GM12878 (cell line): ENCODE results near the gene TSFM. TPM values are rescaled to one million over a fixed set of nuclear protein-coding genes. Genes with fewer than 3 reads are reported as not detected.

ENCODE experiments used
- ATAC-seq: fragments of 200-7000 bp; cut with Tn5 transposase; 3 replicates; pipeline ENCODE4 v1.9.1; 2020; ENCODE audit warnings: mild to moderate bottlenecking, moderate library complexity
- BruUV-seq: library from RNA; stranded (reverse); fragments of 400-500 nt; replicated peaks from 2 replicates; lab custom pipeline; 2021; lab: Mats Ljungman, UMichigan
- CTCF ChIA-PET: fragments of 300-600 bp; sonication (Branson Sonifier 250); formaldehyde crosslinking; extraction: SDS; loops from one replicate; lab custom pipeline; 2021; ENCODE audit warnings: inconsistent platforms; lab: Yijun Ruan, JAX
- POLR2A ChIA-PET: fragments of 350-600 bp; formaldehyde crosslinking; extraction: SDS; loops from one replicate; lab custom pipeline; 2021; ENCODE audit warnings: inconsistent platforms; lab: Charles Lee
- RAD21 ChIA-PET: fragments of 300-600 bp; sonication (Branson Sonifier 250); formaldehyde crosslinking; loops from one replicate; lab custom pipeline; 2023; ENCODE audit warnings: antibody characterized with exemption; ENCODE audit not compliant: unreplicated experiment; lab: Charles Lee
- SMC1A ChIA-PET: fragments of 300-600 bp; sonication (Branson Sonifier 250); formaldehyde crosslinking; loops from one replicate; lab custom pipeline; 2023; ENCODE audit not compliant: unreplicated experiment, uncharacterized antibody; lab: Charles Lee
- DNase-seq: peaks from one replicate; pipeline ENCODE4 v3.0.0-alpha.2; 2011; ENCODE audit warnings: low read depth, low spot score
- FAIRE-seq: peaks from 3 replicates; lab custom pipeline; 2011; peaks lifted over from hg19 to GRCh38; lab: Jason Lieb, UNC
- H2AFZ ChIP-seq: 2 replicates; pipeline ENCODE4 v1.6.0; 2011; ENCODE audit warnings: low read depth, low read length, control low read depth; ENCODE audit not compliant: control insufficient read depth
- H3K27ac ChIP-seq: 2 replicates; pipeline ENCODE4 v1.5.1; 2011; ENCODE audit warnings: control low read depth; ENCODE audit not compliant: control insufficient read depth, insufficient read depth
- H3K27me3 ChIP-seq, 2 experiments: replicated peaks in 1 of 2; 2 replicates each; pipeline versions ENCODE4 v1.6.0 to v1.6.1; 2011; ENCODE audit warnings: low read length in 1 of 2; ENCODE audit not compliant: control insufficient read depth in 2 of 2, insufficient read depth in 2 of 2
- H3K36me3 ChIP-seq, 2 experiments: 2 replicates each; pipeline ENCODE4 v1.5.1; 2011; ENCODE audit warnings: low read length in 1 of 2; ENCODE audit not compliant: control insufficient read depth in 2 of 2, insufficient read depth in 2 of 2
- H3K4me1 ChIP-seq: 2 replicates; pipeline ENCODE4 v1.6.1; 2011; ENCODE audit warnings: mild to moderate bottlenecking, low read length, moderate library complexity, mixed read lengths; ENCODE audit not compliant: control insufficient read depth, insufficient read depth
- H3K4me2 ChIP-seq: 2 replicates; pipeline ENCODE4 v1.6.0; 2011; ENCODE audit warnings: control low read depth; ENCODE audit not compliant: control insufficient read depth, insufficient read depth
- H3K4me3 ChIP-seq: fragments of 200-600 bp; sonication (generic); 2 replicates; pipeline ENCODE4 v1.5.1; 2016
- H3K79me2 ChIP-seq: 2 replicates; pipeline ENCODE4 v1.6.0; 2011; ENCODE audit warnings: low read length; ENCODE audit not compliant: control insufficient read depth, insufficient read depth
- H3K9ac ChIP-seq: 2 replicates; pipeline ENCODE4 v1.8.0; 2011; ENCODE audit warnings: low read length, control low read depth, mixed read lengths; ENCODE audit not compliant: control insufficient read depth, insufficient read depth
- H3K9me3 ChIP-seq: replicated peaks from 3 replicates; pipeline ENCODE4 v1.5.1; 2011; ENCODE audit warnings: mild to moderate bottlenecking, low read length; ENCODE audit not compliant: control insufficient read depth, insufficient read depth
- H4K20me1 ChIP-seq: 2 replicates; pipeline ENCODE4 v1.6.0; 2011; ENCODE audit not compliant: control insufficient read depth, insufficient read depth
- BHLHE40 ChIP-seq, 2 experiments: fragments of 450-650 bp in 1 of 2; IDR thresholded peaks; 2 replicates each; pipeline ENCODE4 v1.6.1; 2011 to 2017; ENCODE audit warnings: low read depth in 2 of 2, borderline replicate concordance in 1 of 2, improper control_type of control experiment in 1 of 2, low read length in 1 of 2, mild to moderate bottlenecking in 1 of 2
- KAT2A ChIP-seq: conservative IDR thresholded peaks from 2 replicates; pipeline ENCODE4 v1.6.1; 2011; ENCODE audit warnings: low read depth, low read length; ENCODE audit not compliant: control insufficient read depth
- WGBS: methylation state at CpG from one replicate; pipeline ENCODE4 v1.1.6; 2016; ENCODE audit warnings: low lambda C conversion rate; ENCODE audit not compliant: insufficient replicate concordance, insufficient coverage; ENCODE audit errors: missing lambda C conversion rate; 5-methylcytosine and 5-hydroxymethylcytosine counted together
- in situ Hi-C: fragments of 300-500 bp; cut with MboI; formaldehyde crosslinking; loops from 9 replicates; pipeline ENCODE4 v1.14.3; 2018; ENCODE audit warnings: mixed read lengths
- intact Hi-C: fragments of 100-400 bp; cut with micrococcal nuclease; formaldehyde crosslinking; loops from one replicate; pipeline ENCODE4 v1.14.2; 2022; ENCODE audit not compliant: unreplicated experiment
- polyA plus RNA-seq, 11 experiments: library from polyadenylated mRNA; depleted of rRNA in 4 of 11; unstranded in 6 of 11; stranded (reverse) in 5 of 11; fragments of >200 nt; fragmentation: Nextera tagmentation in 4 of 11; fragmentation: Illumina TruSeq in 1 of 11; extraction: Ambion mirVana in 4 of 11; extraction: Trizol in 1 of 11; gene quantifications; 1 replicate in 1 of 11; 2 replicates in 10 of 11; pipeline versions ENCODE4 v1.2.1 to v1.2.3, GENCODE V29; 2011 to 2016; ENCODE audit warnings: inconsistent platforms in 2 of 11, missing spikeins in 2 of 11, low read depth in 1 of 11
- total RNA-seq, 4 experiments: library from RNA; depleted of rRNA in 3 of 4; stranded (reverse); fragments of >200 nt in 3 of 4; fragmentation: Illumina TruSeq in 1 of 4; extraction: Trizol in 1 of 4; gene quantifications; 2 replicates each; pipeline versions ENCODE4 v1.2.1 to v1.2.3, GENCODE V29; 2013 to 2021
- TF ChIP-seq, protein P1 (sequence below): fragments of 450-650 bp; formaldehyde crosslinking; IDR thresholded peaks from 2 replicates; pipeline ENCODE4 v1.4.0; 2022; ENCODE audit warnings: mild to moderate bottlenecking, moderate library complexity
- TF ChIP-seq, protein P2 (sequence below): fragments of 450-650 bp; IDR thresholded peaks from 2 replicates; pipeline ENCODE4 v1.6.1; 2014; ENCODE audit warnings: mild to moderate bottlenecking
- TF ChIP-seq, protein P3 (sequence below): fragments of 150-350 bp; IDR thresholded peaks from 2 replicates; pipeline ENCODE4 v1.6.1; 2016; ENCODE audit warnings: low read depth, low read length

TSFM gene
- total and polyA plus RNA-seq, 10 of the 15 experiments (the other 5 are each of a cell fraction or from before 2014, with no cell fraction given) = 36.7 to 132 (median 45.6) TPM

DNA sequence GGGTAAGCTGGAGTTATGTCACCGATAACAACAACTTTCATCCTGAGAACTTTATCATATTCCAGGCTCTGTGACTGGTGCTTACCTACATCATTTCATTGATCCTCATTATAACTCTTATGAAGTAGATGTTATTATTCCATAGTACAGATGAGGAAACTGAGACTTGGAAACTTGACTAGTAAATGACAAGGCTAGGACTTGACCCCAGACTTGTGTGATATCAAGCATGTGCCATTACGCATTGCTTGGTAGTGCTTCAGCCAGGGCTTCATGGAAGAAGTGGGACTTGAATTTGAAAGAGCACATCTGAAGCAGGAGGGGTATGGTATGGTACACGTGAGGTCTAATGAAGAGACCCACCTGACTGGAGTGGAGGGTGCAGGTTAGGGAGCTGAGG, 24.1 kb downstream of the TSFM start:
- FAIRE-seq = no peak

More for the DNA sequence above, 24.1 kb downstream of the TSFM start:
- RAD21 ChIA-PET = no interaction called here
- WGBS = 77% methylated on average over 3 of the region's 3 CpGs
- H2AFZ ChIP-seq = no peak overlapping the region
- no peaks in the 10 kb centered on the region for H3K9me3 ChIP-seq
- CTCF ChIA-PET = interaction anchor here (1.1 to 2.3 kb wide), 3 partner anchors 8 to 106 kb away, joined by 3 to 7 read pairs (median 5); no protein-coding TSS in a partner anchor
- no peaks in the 10 kb centered on the region for H3K27me3 ChIP-seq
- H3K36me3 ChIP-seq = peaks cover 0 to 5% of the 10 kb centered on the region in 2 experiments; a peak in 2 of 4 replicates
- no peak for DNase-seq
- H3K9ac ChIP-seq = no peak overlapping the region
- SMC1A ChIA-PET = interaction anchor here (0.9 to 1.0 kb wide), 2 partner anchors 89 to 115 kb away, joined by 3 read pairs; no protein-coding TSS in a partner anchor
- BruUV-seq = no TSS peak
- no peaks in the 10 kb centered on the region for H3K4me1 ChIP-seq
- no peak overlapping the region for H3K4me2 ChIP-seq
- H3K27ac ChIP-seq = no peak overlapping the region
- no peaks in the 10 kb centered on the region for H4K20me1 ChIP-seq
- no peaks in the 10 kb centered on the region for H3K79me2 ChIP-seq
- in situ Hi-C loops = no loop called here
- POLR2A ChIA-PET = no interaction called here
- no peak for ATAC-seq
- intact Hi-C loops = no loop called here
- TF ChIP-seq BHLHE40 (IDR thresholded peaks at IDR 0.05; ENCODE audit: borderline replicate concordance in 1 of 2, low read depth in 2 of 2, low read length in 1 of 2) (no peak), KAT2A (no peak)
- TF ChIP-seq, protein P1, sequence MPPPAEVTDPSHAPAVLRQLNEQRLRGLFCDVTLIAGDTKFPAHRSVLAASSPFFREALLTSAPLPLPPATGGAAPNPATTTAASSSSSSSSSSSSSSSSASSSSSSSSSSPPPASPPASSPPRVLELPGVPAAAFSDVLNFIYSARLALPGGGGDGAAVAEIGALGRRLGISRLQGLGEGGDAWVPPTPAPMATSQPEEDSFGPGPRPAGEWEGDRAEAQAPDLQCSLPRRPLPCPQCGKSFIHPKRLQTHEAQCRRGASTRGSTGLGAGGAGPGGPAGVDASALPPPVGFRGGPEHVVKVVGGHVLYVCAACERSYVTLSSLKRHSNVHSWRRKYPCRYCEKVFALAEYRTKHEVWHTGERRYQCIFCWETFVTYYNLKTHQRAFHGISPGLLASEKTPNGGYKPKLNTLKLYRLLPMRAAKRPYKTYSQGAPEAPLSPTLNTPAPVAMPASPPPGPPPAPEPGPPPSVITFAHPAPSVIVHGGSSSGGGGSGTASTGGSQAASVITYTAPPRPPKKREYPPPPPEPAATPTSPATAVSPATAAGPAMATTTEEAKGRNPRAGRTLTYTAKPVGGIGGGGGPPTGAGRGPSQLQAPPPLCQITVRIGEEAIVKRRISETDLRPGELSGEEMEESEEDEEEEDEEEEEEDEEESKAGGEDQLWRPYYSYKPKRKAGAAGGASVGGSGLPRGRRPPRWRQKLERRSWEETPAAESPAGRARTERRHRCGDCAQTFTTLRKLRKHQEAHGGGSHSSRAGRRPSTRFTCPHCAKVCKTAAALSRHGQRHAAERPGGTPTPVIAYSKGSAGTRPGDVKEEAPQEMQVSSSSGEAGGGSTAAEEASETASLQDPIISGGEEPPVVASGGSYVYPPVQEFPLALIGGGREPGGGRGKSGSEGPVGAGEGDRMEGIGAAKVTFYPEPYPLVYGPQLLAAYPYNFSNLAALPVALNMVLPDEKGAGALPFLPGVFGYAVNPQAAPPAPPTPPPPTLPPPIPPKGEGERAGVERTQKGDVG (CRISPR knock-in tag) = no peak
- TF ChIP-seq, protein P2, sequence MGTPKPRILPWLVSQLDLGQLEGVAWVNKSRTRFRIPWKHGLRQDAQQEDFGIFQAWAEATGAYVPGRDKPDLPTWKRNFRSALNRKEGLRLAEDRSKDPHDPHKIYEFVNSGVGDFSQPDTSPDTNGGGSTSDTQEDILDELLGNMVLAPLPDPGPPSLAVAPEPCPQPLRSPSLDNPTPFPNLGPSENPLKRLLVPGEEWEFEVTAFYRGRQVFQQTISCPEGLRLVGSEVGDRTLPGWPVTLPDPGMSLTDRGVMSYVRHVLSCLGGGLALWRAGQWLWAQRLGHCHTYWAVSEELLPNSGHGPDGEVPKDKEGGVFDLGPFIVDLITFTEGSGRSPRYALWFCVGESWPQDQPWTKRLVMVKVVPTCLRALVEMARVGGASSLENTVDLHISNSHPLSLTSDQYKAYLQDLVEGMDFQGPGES = no peak
- TF ChIP-seq, protein P3, sequence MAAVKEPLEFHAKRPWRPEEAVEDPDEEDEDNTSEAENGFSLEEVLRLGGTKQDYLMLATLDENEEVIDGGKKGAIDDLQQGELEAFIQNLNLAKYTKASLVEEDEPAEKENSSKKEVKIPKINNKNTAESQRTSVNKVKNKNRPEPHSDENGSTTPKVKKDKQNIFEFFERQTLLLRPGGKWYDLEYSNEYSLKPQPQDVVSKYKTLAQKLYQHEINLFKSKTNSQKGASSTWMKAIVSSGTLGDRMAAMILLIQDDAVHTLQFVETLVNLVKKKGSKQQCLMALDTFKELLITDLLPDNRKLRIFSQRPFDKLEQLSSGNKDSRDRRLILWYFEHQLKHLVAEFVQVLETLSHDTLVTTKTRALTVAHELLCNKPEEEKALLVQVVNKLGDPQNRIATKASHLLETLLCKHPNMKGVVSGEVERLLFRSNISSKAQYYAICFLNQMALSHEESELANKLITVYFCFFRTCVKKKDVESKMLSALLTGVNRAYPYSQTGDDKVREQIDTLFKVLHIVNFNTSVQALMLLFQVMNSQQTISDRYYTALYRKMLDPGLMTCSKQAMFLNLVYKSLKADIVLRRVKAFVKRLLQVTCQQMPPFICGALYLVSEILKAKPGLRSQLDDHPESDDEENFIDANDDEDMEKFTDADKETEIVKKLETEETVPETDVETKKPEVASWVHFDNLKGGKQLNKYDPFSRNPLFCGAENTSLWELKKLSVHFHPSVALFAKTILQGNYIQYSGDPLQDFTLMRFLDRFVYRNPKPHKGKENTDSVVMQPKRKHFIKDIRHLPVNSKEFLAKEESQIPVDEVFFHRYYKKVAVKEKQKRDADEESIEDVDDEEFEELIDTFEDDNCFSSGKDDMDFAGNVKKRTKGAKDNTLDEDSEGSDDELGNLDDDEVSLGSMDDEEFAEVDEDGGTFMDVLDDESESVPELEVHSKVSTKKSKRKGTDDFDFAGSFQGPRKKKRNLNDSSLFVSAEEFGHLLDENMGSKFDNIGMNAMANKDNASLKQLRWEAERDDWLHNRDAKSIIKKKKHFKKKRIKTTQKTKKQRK = no peak
- no peak overlapping the region for H3K4me3 ChIP-seq
